Measurements from ENCODE around the gene ASB7. TPM values are rescaled to one million over a fixed set of nuclear protein-coding genes. Genes with fewer than 3 reads are reported as not detected.

ASB7 gene
- total RNA-seq, 6 donors from 2014 or later = 11.7 to 19.8 (median 14.2) TPM

- no peak for TF ChIP-seq POLR2AphosphoS5 (IDR thresholded peaks at IDR 0.05)
- no peak for TF ChIP-seq EP300 (IDR thresholded peaks at IDR 0.05)
- TF ChIP-seq CTCF (IDR thresholded peaks at IDR 0.05) = no peak
- TF ChIP-seq POLR2A (IDR thresholded peaks at IDR 0.05) = no peak
- ATAC-seq (ENCODE audit: low FRiP score in 2 of 2) = peak in 1 of 2 donors; percentile 38
- 69 to 78% methylated on average over 20 of the region's 20 CpGs for WGBS, 2 donors
- peak in 1 of 2 donors; percentile 77 for DNase-seq
- Histone ChIP-seq H3K27ac (peak overlapping the region in 2 of 4 donors; percentile 5 to 29), H3K9me3 (no peaks in the 10 kb centered on the region), H3K27me3 (no peaks in the 10 kb centered on the region), H3K4me1 (no peaks in the 10 kb centered on the region), H3K36me3 (no peaks in the 10 kb centered on the region), H3K4me3 (no peak overlapping the region)
Measured at GRCh38 chr15:100667405-100668347, 65.3 kb downstream of the ASB7 start.

- no peak overlapping the region for H3K4me3 ChIP-seq
- no peak for TF ChIP-seq EP300 (IDR thresholded peaks at IDR 0.05)
- no peak for TF ChIP-seq POLR2A (IDR thresholded peaks at IDR 0.05)
- no peak for TF ChIP-seq POLR2AphosphoS5 (IDR thresholded peaks at IDR 0.05)
- no peak for TF ChIP-seq CTCF (IDR thresholded peaks at IDR 0.05)
- ATAC-seq (ENCODE audit: low FRiP score in 2 of 2) (no peak), DNase-seq (peak in 1 of 2 donors; percentile 52)
- no peaks in the 10 kb centered on the region for H3K36me3 ChIP-seq
- no peaks in the 10 kb centered on the region for H3K9me3 ChIP-seq
- no peaks in the 10 kb centered on the region for H3K27me3 ChIP-seq
- H3K4me1 ChIP-seq = no peaks in the 10 kb centered on the region
- peak overlapping the region in 1 of 4 donors; percentile 5 for H3K27ac ChIP-seq
- WGBS, 2 donors = 70% methylated on average over 7 of the region's 7 CpGs
Measured at GRCh38 chr15:100668348-100668745, 66.0 kb downstream of the ASB7 start.

- DNase-seq (no peak), ATAC-seq (ENCODE audit: low FRiP score in 2 of 2) (no peak)
- Histone ChIP-seq H3K4me1 (no peaks in the 10 kb centered on the region), H3K4me3 (no peak overlapping the region), H3K27me3 (no peaks in the 10 kb centered on the region), H3K9me3 (no peaks in the 10 kb centered on the region), H3K27ac (no peak overlapping the region), H3K36me3 (no peaks in the 10 kb centered on the region)
- no peak for TF ChIP-seq POLR2AphosphoS5 (IDR thresholded peaks at IDR 0.05)
- no peak for TF ChIP-seq EP300 (IDR thresholded peaks at IDR 0.05)
- no peak for TF ChIP-seq POLR2A (IDR thresholded peaks at IDR 0.05)
- no peak for TF ChIP-seq CTCF (IDR thresholded peaks at IDR 0.05)
- 77 to 91% methylated on average over 13 to 15 of the region's 15 CpGs for WGBS, 2 donors
Measured at GRCh38 chr15:100669260-100669659, 66.9 kb downstream of the ASB7 start.

- H3K36me3 ChIP-seq = no peaks in the 10 kb centered on the region
- H3K4me1 ChIP-seq = no peaks in the 10 kb centered on the region
- ATAC-seq (ENCODE audit: low FRiP score in 2 of 2) (no peak), DNase-seq (no peak)
- TF ChIP-seq CTCF (IDR thresholded peaks at IDR 0.05) (no peak), EP300 (IDR thresholded peaks at IDR 0.05) (no peak), POLR2AphosphoS5 (IDR thresholded peaks at IDR 0.05) (no peak), POLR2A (IDR thresholded peaks at IDR 0.05) (no peak)
- 72 to 88% methylated on average over 8 of the region's 8 CpGs for WGBS, 2 donors
- no peak overlapping the region for H3K4me3 ChIP-seq
- H3K27ac ChIP-seq = no peak overlapping the region
- no peaks in the 10 kb centered on the region for H3K9me3 ChIP-seq
- H3K27me3 ChIP-seq = no peaks in the 10 kb centered on the region
Measured at GRCh38 chr15:100670505-100671021, 68.2 kb downstream of the ASB7 start.
